GM12892 (cell line): ENCODE measurements around the gene CDC23.

Source experiments
- POLR2A ChIP-seq: IDR thresholded peaks from 2 replicates; pipeline ENCODE4 v1.6.1; 2011; ENCODE audit warnings: low read depth, low read length, control low read depth
- POLR2AphosphoS5 ChIP-seq: IDR thresholded peaks from 2 replicates; pipeline ENCODE4 v1.6.1; 2011; ENCODE audit warnings: low read depth, low read length, control low read depth
- TAF1 ChIP-seq: IDR thresholded peaks from 2 replicates; pipeline ENCODE4 v1.6.1; 2011; ENCODE audit warnings: low read depth, mild to moderate bottlenecking, control low read depth, low read length, borderline replicate concordance

- TF ChIP-seq POLR2A (no peak), POLR2AphosphoS5 (no peak), TAF1 (no peak)
Observed at GRCh38 chr5:138170299-138170698, 42.8 kb downstream of the CDC23 start.
